ENCODE results near the gene RAB3GAP1.

RAB3GAP1 gene

GRCh38 chr2:135175177-135175576, 123.1 kb downstream of the RAB3GAP1 start (continued):
- TF ChIP-seq, protein P1, sequence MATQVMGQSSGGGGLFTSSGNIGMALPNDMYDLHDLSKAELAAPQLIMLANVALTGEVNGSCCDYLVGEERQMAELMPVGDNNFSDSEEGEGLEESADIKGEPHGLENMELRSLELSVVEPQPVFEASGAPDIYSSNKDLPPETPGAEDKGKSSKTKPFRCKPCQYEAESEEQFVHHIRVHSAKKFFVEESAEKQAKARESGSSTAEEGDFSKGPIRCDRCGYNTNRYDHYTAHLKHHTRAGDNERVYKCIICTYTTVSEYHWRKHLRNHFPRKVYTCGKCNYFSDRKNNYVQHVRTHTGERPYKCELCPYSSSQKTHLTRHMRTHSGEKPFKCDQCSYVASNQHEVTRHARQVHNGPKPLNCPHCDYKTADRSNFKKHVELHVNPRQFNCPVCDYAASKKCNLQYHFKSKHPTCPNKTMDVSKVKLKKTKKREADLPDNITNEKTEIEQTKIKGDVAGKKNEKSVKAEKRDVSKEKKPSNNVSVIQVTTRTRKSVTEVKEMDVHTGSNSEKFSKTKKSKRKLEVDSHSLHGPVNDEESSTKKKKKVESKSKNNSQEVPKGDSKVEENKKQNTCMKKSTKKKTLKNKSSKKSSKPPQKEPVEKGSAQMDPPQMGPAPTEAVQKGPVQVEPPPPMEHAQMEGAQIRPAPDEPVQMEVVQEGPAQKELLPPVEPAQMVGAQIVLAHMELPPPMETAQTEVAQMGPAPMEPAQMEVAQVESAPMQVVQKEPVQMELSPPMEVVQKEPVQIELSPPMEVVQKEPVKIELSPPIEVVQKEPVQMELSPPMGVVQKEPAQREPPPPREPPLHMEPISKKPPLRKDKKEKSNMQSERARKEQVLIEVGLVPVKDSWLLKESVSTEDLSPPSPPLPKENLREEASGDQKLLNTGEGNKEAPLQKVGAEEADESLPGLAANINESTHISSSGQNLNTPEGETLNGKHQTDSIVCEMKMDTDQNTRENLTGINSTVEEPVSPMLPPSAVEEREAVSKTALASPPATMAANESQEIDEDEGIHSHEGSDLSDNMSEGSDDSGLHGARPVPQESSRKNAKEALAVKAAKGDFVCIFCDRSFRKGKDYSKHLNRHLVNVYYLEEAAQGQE (tag by site-specific recombination; IDR thresholded peaks at IDR 0.05) = no peak
- TF ChIP-seq GFI1B (tag by site-specific recombination; IDR thresholded peaks at IDR 0.05) (no peak), KLF1 (tag by site-specific recombination; IDR thresholded peaks at IDR 0.05) (no peak), ZNF654 (tag by site-specific recombination; IDR thresholded peaks at IDR 0.05; ENCODE audit: low read depth) (no peak), ZNF157 (tag by site-specific recombination; IDR thresholded peaks at IDR 0.05) (no peak)
- TF ChIP-seq, protein P2, sequence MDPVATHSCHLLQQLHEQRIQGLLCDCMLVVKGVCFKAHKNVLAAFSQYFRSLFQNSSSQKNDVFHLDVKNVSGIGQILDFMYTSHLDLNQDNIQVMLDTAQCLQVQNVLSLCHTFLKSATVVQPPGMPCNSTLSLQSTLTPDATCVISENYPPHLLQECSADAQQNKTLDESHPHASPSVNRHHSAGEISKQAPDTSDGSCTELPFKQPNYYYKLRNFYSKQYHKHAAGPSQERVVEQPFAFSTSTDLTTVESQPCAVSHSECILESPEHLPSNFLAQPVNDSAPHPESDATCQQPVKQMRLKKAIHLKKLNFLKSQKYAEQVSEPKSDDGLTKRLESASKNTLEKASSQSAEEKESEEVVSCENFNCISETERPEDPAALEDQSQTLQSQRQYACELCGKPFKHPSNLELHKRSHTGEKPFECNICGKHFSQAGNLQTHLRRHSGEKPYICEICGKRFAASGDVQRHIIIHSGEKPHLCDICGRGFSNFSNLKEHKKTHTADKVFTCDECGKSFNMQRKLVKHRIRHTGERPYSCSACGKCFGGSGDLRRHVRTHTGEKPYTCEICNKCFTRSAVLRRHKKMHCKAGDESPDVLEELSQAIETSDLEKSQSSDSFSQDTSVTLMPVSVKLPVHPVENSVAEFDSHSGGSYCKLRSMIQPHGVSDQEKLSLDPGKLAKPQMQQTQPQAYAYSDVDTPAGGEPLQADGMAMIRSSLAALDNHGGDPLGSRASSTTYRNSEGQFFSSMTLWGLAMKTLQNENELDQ (tag by site-specific recombination; IDR thresholded peaks at IDR 0.05; ENCODE audit: low read depth) = no peak

DNA sequence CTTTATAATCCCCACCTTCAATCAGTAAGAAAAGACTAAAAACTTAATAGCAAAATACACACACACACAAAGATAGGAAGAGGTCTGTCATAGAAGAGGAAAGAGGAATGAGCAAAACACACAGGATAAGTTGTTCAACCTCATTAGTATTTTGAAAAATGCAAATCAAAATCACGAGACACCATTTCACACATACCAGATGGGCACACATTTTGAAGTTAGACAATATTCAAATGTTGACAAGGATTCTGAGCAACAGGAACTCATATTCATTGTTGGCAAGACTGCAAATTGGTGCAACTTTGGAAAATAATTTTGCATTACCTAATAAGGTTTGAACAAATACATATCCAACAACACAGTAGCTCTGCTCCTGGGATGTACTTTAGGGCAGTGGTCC, 127.6 kb downstream of the RAB3GAP1 start:
- POLR2A ChIA-PET = no interaction called here
- Histone ChIP-seq H3K36me3 (ENCODE audit: control insufficient read depth in 2 of 2, insufficient read depth in 1 of 2, low read length in 2 of 2) (peaks cover 0 to 22% of the 10 kb centered on the region in 2 experiments; a peak in 1 of 3 replicates), H3K9me3 (ENCODE audit: control insufficient read depth, insufficient read depth, low read depth, low read length) (no peaks in the 10 kb centered on the region), H3K4me3 (ENCODE audit: low read depth, low read length) (no peak overlapping the region), H3K27ac (ENCODE audit: extremely low read depth, low read depth, low read length) (no peak overlapping the region), H3K4me1 (ENCODE audit: control insufficient read depth, insufficient read depth, low read length) (no peaks in the 10 kb centered on the region)
- TF ChIP-seq ZNF623 (tag by site-specific recombination; IDR thresholded peaks at IDR 0.05) (no peak), OSR2 (tag by site-specific recombination; IDR thresholded peaks at IDR 0.05) (no peak), ZNF530 (tag by site-specific recombination; IDR thresholded peaks at IDR 0.05; ENCODE audit: low read depth) (no peak), ZNF555 (tag by site-specific recombination; conservative IDR thresholded peaks at IDR 0.05) (no peak), MYNN (tag by site-specific recombination; IDR thresholded peaks at IDR 0.05; ENCODE audit: borderline replicate concordance) (no peak), BCL6B (tag by site-specific recombination; IDR thresholded peaks at IDR 0.05) (no peak), PBX3 (CRISPR knock-in tag; IDR thresholded peaks at IDR 0.05) (no peak), ZNF239 (tag by site-specific recombination; IDR thresholded peaks at IDR 0.05) (no peak), OVOL3 (tag by site-specific recombination; IDR thresholded peaks at IDR 0.05) (no peak), SCRT1 (tag by site-specific recombination; IDR thresholded peaks at IDR 0.05; ENCODE audit: borderline replicate concordance) (no peak)
- TF ChIP-seq, protein P3, sequence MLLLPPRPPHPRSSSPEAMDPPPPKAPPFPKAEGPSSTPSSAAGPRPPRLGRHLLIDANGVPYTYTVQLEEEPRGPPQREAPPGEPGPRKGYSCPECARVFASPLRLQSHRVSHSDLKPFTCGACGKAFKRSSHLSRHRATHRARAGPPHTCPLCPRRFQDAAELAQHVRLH (tag by site-specific recombination; IDR thresholded peaks at IDR 0.05) = no peak
- TF ChIP-seq, protein P4, sequence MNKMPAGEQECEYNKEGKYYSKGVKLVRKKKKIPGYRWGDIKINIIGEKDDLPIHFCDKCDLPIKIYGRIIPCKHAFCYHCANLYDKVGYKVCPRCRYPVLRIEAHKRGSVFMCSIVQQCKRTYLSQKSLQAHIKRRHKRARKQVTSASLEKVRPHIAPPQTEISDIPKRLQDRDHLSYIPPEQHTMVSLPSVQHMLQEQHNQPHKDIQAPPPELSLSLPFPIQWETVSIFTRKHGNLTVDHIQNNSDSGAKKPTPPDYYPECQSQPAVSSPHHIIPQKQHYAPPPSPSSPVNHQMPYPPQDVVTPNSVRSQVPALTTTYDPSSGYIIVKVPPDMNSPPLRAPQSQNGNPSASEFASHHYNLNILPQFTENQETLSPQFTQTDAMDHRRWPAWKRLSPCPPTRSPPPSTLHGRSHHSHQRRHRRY (tag by site-specific recombination; IDR thresholded peaks at IDR 0.05) = no peak
- CTCF ChIA-PET = no interaction called here

Measured in HEK293 (cell line).